BLaER1 treated with 17β-estradiol and CSF1 and Interleukin-3, amounts not matched to agents 10 nM and 100 nM (cell line): ENCODE results near the gene MAGI2.

Experiments used
- H3K27ac ChIP-seq, 11 experiments: shearing (Covaris generic); formaldehyde crosslinking; 2 replicates each; pipeline ENCODE4 v1.8.1; 2022
- H3K27me3 ChIP-seq, 11 experiments: shearing (Covaris generic); formaldehyde crosslinking; 2 replicates each; pipeline ENCODE4 v1.8.1; 2022
- H3K36me3 ChIP-seq, 11 experiments: shearing (Covaris generic); formaldehyde crosslinking; 2 replicates each; pipeline ENCODE4 v1.8.1; 2022
- H3K4me1 ChIP-seq, 10 experiments: shearing (Covaris generic); formaldehyde crosslinking; 2 replicates each; pipeline ENCODE4 v1.8.1; 2022
- H3K4me2 ChIP-seq, 11 experiments: shearing (Covaris generic); formaldehyde crosslinking; 2 replicates each; pipeline ENCODE4 v1.8.1; 2022
- H3K4me3 ChIP-seq, 10 experiments: shearing (Covaris generic); formaldehyde crosslinking; 2 replicates each; pipeline ENCODE4 v1.8.1; 2022
- H3K9ac ChIP-seq, 11 experiments: shearing (Covaris generic); formaldehyde crosslinking; 2 replicates each; pipeline ENCODE4 v1.8.1; 2022
- H3K9me3 ChIP-seq, 11 experiments: shearing (Covaris generic); formaldehyde crosslinking; replicated peaks in 1 of 11; 2 replicates each; pipeline ENCODE4 v1.8.1; 2022
- H4K20me1 ChIP-seq, 11 experiments: shearing (Covaris generic); formaldehyde crosslinking; 2 replicates each; pipeline ENCODE4 v1.8.1; 2022
- Cebpa-rat ChIP-seq, 11 experiments: shearing (Covaris generic); IDR thresholded peaks; 2 replicates each; pipeline ENCODE4 v1.8.1; 2022

The MAGI2 gene

GRCh38 chr7:78215199-78215598 lies 1238.3 kb downstream of the MAGI2 start:
- Histone ChIP-seq H3K4me2 (no peak overlapping the region), H4K20me1 (no peaks in the 10 kb centered on the region), H3K4me3 (no peak overlapping the region), H3K27me3 (no peaks in the 10 kb centered on the region), H3K9me3 (no peaks in the 10 kb centered on the region), H3K27ac (no peak overlapping the region), H3K4me1 (no peaks in the 10 kb centered on the region), H3K36me3 (no peaks in the 10 kb centered on the region), H3K9ac (no peak overlapping the region)
- no peak for TF ChIP-seq Cebpa-rat (IDR thresholded peaks at IDR 0.05)

GRCh38 chr7:78213402-78213801 lies 1240.1 kb downstream of the MAGI2 start:
- H4K20me1 ChIP-seq: no peaks in the 10 kb centered on the region
- no peaks in the 10 kb centered on the region for H3K36me3 ChIP-seq
- no peak for TF ChIP-seq Cebpa-rat (IDR thresholded peaks at IDR 0.05)
- H3K4me2 ChIP-seq: no peak overlapping the region
- no peaks in the 10 kb centered on the region for H3K9me3 ChIP-seq
- H3K27me3 ChIP-seq: no peaks in the 10 kb centered on the region
- H3K9ac ChIP-seq: no peak overlapping the region
- no peaks in the 10 kb centered on the region for H3K4me1 ChIP-seq
- H3K27ac ChIP-seq: no peak overlapping the region
- no peak overlapping the region for H3K4me3 ChIP-seq

GRCh38 chr7:78212476-78213060 lies 1240.9 kb downstream of the MAGI2 start:
- no peak for TF ChIP-seq Cebpa-rat (IDR thresholded peaks at IDR 0.05)
- Histone ChIP-seq H3K4me2 (no peak overlapping the region), H3K27me3 (no peaks in the 10 kb centered on the region), H3K9ac (no peak overlapping the region), H3K27ac (no peak overlapping the region), H3K9me3 (no peaks in the 10 kb centered on the region), H3K4me1 (no peaks in the 10 kb centered on the region), H3K4me3 (no peak overlapping the region), H3K36me3 (no peaks in the 10 kb centered on the region), H4K20me1 (no peaks in the 10 kb centered on the region)

- Histone ChIP-seq H3K9me3 (no peaks in the 10 kb centered on the region), H3K9ac (no peak overlapping the region), H3K4me1 (no peaks in the 10 kb centered on the region), H3K27ac (no peak overlapping the region), H3K36me3 (no peaks in the 10 kb centered on the region), H3K4me3 (no peak overlapping the region), H4K20me1 (no peaks in the 10 kb centered on the region), H3K27me3 (no peaks in the 10 kb centered on the region), H3K4me2 (no peak overlapping the region)
- TF ChIP-seq Cebpa-rat (IDR thresholded peaks at IDR 0.05): no peak
Observed at GRCh38 chr7:78207269-78207668, 1246.2 kb downstream of the MAGI2 start.

- Histone ChIP-seq H3K9me3 (no peaks in the 10 kb centered on the region), H3K27ac (no peak overlapping the region), H3K9ac (no peak overlapping the region), H3K36me3 (no peaks in the 10 kb centered on the region), H3K4me2 (no peak overlapping the region), H3K4me1 (no peaks in the 10 kb centered on the region), H4K20me1 (no peaks in the 10 kb centered on the region), H3K27me3 (no peaks in the 10 kb centered on the region), H3K4me3 (no peak overlapping the region)
- no peak for TF ChIP-seq Cebpa-rat (IDR thresholded peaks at IDR 0.05)
Observed at GRCh38 chr7:78206769-78207168, 1246.7 kb downstream of the MAGI2 start.

- Histone ChIP-seq H3K36me3 (no peaks in the 10 kb centered on the region), H3K9me3 (no peaks in the 10 kb centered on the region), H3K9ac (no peak overlapping the region), H3K4me1 (peaks cover 0 to 10% (median 0%) of the 10 kb centered on the region in 10 experiments; a peak in 6 of 20 replicates), H3K4me3 (no peak overlapping the region), H3K27ac (no peak overlapping the region), H4K20me1 (no peaks in the 10 kb centered on the region), H3K4me2 (no peak overlapping the region), H3K27me3 (no peaks in the 10 kb centered on the region)
- TF ChIP-seq Cebpa-rat (IDR thresholded peaks at IDR 0.05): no peak
Observed at GRCh38 chr7:78203042-78203720, 1250.3 kb downstream of the MAGI2 start.

- Histone ChIP-seq H3K27me3 (no peaks in the 10 kb centered on the region), H3K4me3 (no peak overlapping the region), H3K36me3 (no peaks in the 10 kb centered on the region), H3K9me3 (no peaks in the 10 kb centered on the region), H4K20me1 (no peaks in the 10 kb centered on the region), H3K27ac (peak overlapping the region in 3 of 11 experiments; percentile 19 to 77 (median 62); a peak in 5 of 22 replicates), H3K9ac (no peak overlapping the region), H3K4me2 (peak overlapping the region in 3 of 11 experiments; percentile 69 to 73 (median 70); a peak in 7 of 22 replicates), H3K4me1 (peaks cover 0 to 34% (median 6%) of the 10 kb centered on the region in 10 experiments; a peak in 9 of 20 replicates)
- TF ChIP-seq Cebpa-rat (IDR thresholded peaks at IDR 0.05): no peak
Observed at GRCh38 chr7:78198756-78199155, 1254.7 kb downstream of the MAGI2 start.

GRCh38 chr7:78197447-78197846 lies 1256.0 kb downstream of the MAGI2 start:
- peaks cover 0 to 34% (median 6%) of the 10 kb centered on the region in 10 experiments; a peak in 9 of 20 replicates for H3K4me1 ChIP-seq
- no peaks in the 10 kb centered on the region for H3K27me3 ChIP-seq
- peak in 1 of 11 experiments; percentile 52; a peak in 1 of 22 replicates for TF ChIP-seq Cebpa-rat (IDR thresholded peaks at IDR 0.05)
- no peaks in the 10 kb centered on the region for H3K9me3 ChIP-seq
- no peak overlapping the region for H3K4me3 ChIP-seq
- H3K36me3 ChIP-seq: no peaks in the 10 kb centered on the region
- H3K9ac ChIP-seq: peak overlapping the region in 1 of 11 experiments; percentile 34; a peak in 3 of 22 replicates
- peak overlapping the region in 6 of 11 experiments; percentile 8 to 77 (median 60); a peak in 9 of 22 replicates for H3K27ac ChIP-seq
- peak overlapping the region in 6 of 11 experiments; percentile 26 to 73 (median 64); a peak in 11 of 22 replicates for H3K4me2 ChIP-seq
- H4K20me1 ChIP-seq: no peaks in the 10 kb centered on the region

- Histone ChIP-seq H3K4me1 (peaks cover 0 to 34% (median 6%) of the 10 kb centered on the region in 10 experiments; a peak in 9 of 20 replicates), H3K9me3 (no peaks in the 10 kb centered on the region), H3K9ac (no peak overlapping the region), H3K4me3 (no peak overlapping the region), H3K4me2 (0 out of 22 replicates have a peak overlapping the region, but pooled peaks of 1 of the 11 experiments have one; percentile 8), H3K27me3 (no peaks in the 10 kb centered on the region), H3K27ac (no peak overlapping the region), H4K20me1 (no peaks in the 10 kb centered on the region), H3K36me3 (no peaks in the 10 kb centered on the region)
- no peak for TF ChIP-seq Cebpa-rat (IDR thresholded peaks at IDR 0.05)
Observed at GRCh38 chr7:78195281-78195680, 1258.2 kb downstream of the MAGI2 start.
